ENCODE measurements around the gene LGR6. TPM values are rescaled to one million over a fixed set of nuclear protein-coding genes. Genes with fewer than 3 reads are reported as not detected.

Gene LGR6
- total RNA-seq, 1 donor from 2014 or later, result 4.7 TPM

- DNase-seq, result no peak
These were observed 75.2 kb downstream of the LGR6 start for GRCh38 chr1:202268817-202269216.

DNA sequence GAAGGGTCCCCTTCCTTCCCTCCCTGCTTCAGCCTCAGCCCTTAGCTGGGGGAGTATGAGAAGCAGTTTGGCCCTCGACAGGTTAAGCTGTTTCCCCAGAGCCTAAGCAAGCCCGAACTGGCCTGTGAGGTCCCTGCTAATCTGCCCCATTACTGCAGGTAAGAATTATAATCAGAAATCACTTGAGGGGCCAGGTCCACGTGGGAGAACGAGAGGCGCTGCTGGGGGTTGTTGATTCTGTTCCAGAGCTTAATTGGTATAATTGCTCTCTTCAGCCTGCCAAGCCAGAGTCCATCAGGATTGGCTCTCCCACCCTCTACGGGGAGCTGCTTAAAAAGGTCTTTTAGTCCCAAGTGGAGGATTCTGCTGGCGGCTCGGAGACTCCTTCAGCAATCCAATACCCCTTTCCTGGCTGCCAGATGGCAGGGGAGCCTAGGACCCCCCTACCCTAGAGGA lies 77.3 kb downstream of the LGR6 start:
- DNase-seq, result no peak

- no peak for DNase-seq
These were observed 78.7 kb downstream of the LGR6 start for GRCh38 chr1:202272103-202272845.

- peak; percentile 21 for DNase-seq
These were observed 81.0 kb downstream of the LGR6 start for GRCh38 chr1:202274611-202275010.

DNA sequence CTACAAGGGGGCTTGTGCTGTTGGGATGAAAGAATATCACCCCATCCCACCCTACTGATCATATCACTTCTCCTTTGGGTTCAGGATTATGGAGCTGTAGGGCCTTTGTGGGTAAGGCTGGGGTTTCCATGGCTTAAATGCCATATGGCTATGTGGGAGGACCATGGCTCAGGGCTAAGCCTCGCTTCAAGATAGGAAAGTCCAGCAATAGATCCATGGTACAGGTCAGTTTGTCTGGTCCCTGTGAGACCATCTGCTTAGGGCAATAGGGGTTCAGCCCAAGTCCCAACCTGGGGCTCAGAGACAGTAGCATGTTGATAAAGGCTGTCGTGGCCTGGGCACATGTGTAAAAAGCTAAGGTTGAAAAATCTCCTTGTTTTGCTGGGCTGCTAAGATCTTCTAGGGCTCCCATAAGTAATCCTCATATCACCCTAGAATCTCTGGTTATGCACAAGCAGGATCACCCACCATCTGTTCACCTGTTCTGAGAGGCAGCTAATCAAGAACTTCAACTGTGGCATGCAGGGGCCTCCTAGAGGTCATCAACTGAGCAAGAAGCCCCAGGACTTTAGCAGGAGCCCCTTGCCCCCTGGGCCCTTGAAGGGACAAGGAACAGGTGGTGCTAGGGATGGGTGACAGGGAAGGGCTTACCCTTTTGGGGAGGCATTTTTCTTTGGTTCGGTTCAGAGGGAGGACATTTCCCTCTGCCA lies 81.6 kb downstream of the LGR6 start:
- no peak for DNase-seq

GRCh38 chr1:202276081-202276715 lies 82.6 kb downstream of the LGR6 start:
- no peak for DNase-seq

- DNase-seq, result no peak
These were observed 83.3 kb downstream of the LGR6 start for GRCh38 chr1:202276920-202277319.

DNA sequence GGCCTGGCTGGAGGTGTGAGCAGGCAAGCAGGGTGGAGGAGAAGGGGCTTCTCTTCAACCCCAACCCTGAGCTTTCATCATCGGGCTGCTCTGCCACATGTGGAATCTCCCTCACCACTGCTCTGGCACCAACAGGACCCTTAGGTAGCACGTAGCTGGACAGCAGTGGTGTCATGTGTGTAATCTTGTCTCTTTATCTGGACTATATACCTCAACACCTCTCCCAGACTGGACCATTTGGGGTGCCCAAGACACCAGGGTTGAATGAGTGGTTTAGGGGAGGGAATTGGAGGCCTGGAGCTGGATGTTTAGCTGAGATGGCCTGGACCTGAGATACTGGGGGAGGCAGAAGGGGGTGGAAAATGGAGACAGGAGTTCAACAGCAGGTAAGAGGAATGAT lies 85.2 kb downstream of the LGR6 start:
- DNase-seq, result no peak

- no peak for DNase-seq
These were observed 86.2 kb downstream of the LGR6 start for GRCh38 chr1:202279806-202280205.

GRCh38 chr1:202280595-202280994 lies 87.0 kb downstream of the LGR6 start:
- DNase-seq, result no peak

DNA sequence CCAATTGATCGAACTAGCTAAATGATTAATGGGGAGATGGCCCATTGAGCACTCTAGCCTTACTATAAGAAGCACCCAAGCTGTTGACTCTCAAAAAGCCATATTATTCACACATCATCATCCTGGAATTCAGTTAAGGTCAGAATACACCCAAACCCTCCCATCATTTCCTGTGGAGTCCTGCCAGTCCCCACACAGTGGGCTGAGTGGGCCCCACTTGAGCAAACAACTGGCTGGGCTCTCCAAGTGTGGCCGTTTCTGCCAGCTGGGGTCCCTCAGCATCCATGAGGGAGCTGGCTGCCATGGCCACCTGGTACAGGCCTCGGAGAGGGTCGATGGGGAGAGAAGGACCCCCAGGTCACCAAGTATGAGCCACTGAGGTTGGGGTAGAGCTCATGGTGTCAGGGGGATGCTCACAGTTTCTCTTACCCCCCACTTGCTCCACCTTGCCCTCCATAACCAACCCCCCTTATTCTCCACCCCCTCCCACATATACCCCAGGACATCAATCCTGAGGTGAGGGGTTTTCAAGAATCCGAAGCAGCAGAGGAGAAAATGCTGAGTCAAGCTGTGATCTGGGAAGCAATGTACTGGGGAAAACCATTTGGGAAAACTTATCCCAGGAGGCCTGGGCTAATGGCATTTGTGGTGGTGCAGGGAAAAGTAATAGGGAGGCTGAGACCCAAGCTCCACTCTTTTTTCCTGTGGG lies 87.9 kb downstream of the LGR6 start:
- peak; percentile 28 for DNase-seq

DNA sequence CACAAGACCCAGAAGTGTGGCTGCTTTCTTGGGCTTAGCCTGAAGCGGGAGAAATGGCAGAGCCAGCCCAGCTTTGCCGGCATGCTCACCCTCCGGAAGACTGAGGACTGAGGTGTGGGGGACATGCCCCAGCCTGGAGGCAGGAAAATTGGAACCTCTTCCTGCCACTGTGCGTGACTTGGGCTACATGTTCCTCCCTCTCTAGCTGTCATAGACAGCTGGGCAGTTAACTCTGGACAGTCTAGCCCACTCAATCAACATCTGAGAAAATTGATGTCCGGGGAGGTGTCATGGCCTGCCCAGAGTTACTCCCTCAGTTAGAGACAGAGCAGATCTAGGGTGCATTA lies 88.4 kb downstream of the LGR6 start:
- no peak for DNase-seq

DNA sequence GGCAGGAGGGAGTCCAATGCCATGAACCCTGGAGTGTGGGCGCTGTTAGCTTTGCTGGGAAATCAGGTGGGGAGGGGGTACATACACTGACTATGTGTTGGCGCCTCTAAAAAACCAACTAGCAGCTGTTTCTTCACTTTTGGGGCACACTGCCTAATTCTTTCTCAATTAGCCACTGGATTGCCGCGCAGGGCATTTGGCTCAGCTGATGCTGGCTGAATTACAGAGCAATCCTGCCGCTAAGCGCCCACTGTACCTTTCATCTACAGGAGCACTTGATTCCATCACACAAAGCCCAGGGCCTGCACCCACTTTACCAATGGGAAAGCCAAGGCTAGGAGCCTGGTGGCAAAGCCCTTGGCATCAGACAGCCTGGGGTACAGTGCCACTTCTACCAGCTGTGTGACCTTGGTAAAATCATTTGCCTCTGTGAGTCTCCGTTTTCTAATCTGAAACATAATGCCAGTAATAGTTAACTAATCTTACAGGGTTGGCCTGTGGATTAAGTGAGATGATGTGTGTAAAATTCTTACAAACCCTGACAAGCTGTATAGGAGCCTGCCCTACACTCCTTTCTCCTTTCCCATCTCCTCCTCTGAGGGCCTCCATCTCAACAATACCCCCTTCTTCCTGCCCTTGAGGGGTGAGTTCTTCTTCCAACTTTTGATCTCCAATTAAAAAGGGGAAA lies 89.1 kb downstream of the LGR6 start:
- no peak for DNase-seq

DNA sequence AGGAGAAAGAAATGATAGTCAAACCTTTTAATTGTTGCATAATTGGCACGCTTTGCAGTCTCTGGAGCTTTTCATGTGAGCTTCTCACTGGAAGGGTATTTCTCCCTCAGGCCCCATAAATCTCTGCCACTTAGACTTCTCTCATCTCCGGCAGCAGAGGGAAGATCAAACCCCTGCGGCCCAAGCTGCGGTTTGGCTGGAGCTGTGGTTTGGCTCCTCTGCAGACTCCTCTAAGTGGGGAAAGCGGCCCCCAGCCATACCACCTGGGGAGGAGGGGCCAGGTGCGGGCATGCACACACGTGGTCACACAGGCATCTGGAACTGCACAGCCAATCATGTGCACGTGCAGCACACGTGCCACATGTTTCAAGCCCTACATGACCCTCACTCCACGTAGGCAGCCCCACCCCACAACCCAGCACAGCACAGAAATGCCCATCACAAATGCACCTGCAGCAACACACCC lies 89.8 kb downstream of the LGR6 start:
- DNase-seq, result peak; percentile 31

DNA sequence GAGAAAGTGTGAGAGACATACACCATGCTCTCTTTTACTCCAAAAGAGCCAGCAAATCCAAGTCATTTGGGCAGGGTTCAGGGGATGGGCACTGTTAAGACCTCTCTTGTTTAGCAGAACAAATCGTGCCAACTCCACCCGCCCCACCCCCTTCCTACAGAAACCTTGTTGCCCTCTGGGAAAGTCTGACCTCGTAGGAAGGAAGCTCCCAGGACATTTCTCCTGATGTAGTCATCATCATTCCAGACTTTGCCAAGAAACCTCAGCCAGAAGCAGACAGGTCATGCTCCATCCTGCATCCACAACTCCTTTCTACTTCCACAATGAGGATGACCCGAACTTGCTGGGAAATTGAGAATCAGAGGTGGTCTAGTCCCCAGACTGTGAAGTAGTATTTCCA lies 90.4 kb downstream of the LGR6 start:
- DNase-seq, result no peak

DNA sequence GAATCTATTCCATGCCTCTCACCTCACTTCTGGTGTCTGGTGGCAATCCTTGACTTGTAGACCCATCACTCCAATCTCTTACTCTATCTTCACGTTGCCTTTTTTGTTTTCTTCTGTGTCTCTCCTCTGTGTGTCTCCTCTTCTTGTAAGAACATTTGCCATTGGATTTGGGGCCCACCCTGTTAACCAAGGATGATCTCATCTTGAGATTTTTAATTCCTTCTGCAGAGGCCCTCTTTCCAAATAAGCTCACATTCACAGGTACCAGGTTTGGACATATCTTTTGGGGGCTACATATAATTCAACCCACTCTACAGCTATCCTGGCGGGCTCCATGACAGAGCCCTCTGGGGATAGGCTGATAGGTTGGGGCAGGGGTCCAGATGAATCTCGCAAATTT lies 92.3 kb downstream of the LGR6 start:
- no peak for DNase-seq

DNA sequence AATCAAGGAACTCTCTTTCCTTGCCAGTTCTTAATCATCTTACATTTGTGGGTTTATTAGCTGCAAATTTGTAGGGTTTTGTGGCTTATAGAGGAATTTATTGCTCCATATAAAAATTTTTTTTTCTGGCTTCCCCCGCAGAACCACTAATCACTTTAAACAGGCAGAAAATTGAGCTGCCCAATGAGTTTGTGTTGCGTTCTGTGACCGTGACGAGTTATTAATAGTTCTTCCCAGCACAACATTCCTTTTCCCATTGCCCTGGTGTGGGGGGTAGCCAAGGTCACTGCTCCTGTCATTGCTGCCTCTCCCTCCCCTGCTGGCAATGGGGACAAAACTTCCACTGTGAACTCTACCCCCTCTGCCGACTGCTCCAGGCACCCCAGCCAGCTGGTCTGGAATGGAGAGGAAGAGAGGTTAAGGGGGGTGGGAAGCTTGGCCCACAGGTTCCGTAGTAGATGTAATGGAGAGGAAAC lies 93.1 kb downstream of the LGR6 start:
- peak; percentile 52 for DNase-seq

DNA sequence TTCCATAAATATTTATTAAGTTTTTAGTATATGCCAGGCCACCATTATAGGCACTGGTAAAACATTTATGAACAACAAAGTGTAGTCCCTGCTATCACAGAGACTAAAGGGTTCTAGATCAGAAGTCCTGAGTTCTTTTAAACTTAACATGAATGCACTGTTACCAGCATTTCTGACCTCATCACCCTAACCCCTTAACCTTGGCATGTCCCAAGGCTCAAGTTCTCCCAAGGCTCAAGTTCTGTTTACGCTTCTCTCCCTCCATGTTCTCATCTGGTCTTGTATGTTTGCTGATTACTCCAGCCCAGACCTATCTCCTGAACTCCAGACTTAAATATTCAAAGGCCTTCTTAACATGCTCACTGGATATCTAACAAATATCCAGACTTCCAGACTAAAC lies 93.6 kb downstream of the LGR6 start:
- no peak for DNase-seq

GRCh38 chr1:202288177-202288576 lies 94.6 kb downstream of the LGR6 start:
- no peak for DNase-seq

DNA sequence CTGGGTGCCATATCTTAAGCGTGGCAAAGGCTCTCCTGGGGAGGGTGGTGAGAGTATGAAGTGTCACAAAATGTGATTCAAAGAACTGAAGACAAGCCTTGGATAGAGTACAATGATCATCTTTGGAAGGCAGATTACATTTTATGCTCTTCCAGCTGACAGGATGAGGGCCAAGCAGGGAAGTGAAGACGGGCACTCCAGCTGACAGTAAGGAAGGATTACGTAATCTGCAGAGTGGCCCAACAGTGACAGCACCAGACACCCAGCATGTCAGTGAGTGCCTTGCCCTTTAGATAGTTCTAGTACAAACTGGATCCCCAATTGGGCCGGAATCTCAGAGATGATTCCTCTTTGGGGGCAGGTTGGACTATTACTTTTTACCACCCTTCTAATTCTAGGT lies 95.4 kb downstream of the LGR6 start:
- no peak for DNase-seq

GRCh38 chr1:202291001-202291400 lies 97.4 kb downstream of the LGR6 start:
- peak; percentile 70 for DNase-seq
